Pancreas (tissue), 10 donors: Measurements from ENCODE around the gene XBP1. TPM values are rescaled to one million over a fixed set of nuclear protein-coding genes. Genes with fewer than 3 reads are reported as not detected.

Experiments
- ATAC-seq, 4 donors: fragments of 200-7000 bp; cut with Tn5 transposase; one replicate each; pipeline versions ENCODE4 v1.8.0 to v1.9.1; 2020; ENCODE audit warnings: mild to moderate bottlenecking in 4 of 4, moderate library complexity in 4 of 4
- DNase-seq, 6 donors: peaks; one replicate each; pipeline ENCODE4 v3.0.0-alpha.2; 2020
- FAIRE-seq: peaks from 2 replicates; lab custom pipeline; 2012; peaks lifted over from hg19 to GRCh38; lab: Jason Lieb, UNC
- H3K27ac ChIP-seq, 4 donors: fragments of 200-600 bp; sonication (generic); 1 replicate in 3 of 4; 2 replicates in 1 of 4; pipeline versions ENCODE4 v1.5.0 to v1.8.0; 2020
- H3K27me3 ChIP-seq, 4 donors: fragments of 200-600 bp; one replicate each; pipeline ENCODE4 v1.8.0; 2021
- H3K36me3 ChIP-seq, 3 donors: fragments of 200-600 bp; sonication (generic) in 1 of 3; one replicate each; pipeline versions ENCODE4 v1.5.0 to v1.8.0; 2020 to 2021
- H3K4me1 ChIP-seq, 3 donors: fragments of 200-600 bp; one replicate each; pipeline ENCODE4 v1.8.0; 2021
- H3K4me3 ChIP-seq, 4 donors: fragments of 200-600 bp; sonication (generic) in 2 of 4; one replicate each; pipeline versions ENCODE4 v1.5.0 to v1.8.0; 2020 to 2021
- H3K9me3 ChIP-seq, 4 donors: fragments of 200-600 bp; one replicate each; pipeline ENCODE4 v1.8.0; 2021
- CTCF ChIP-seq, 4 donors: fragments of 200-600 bp; sonication (generic) in 3 of 4; IDR thresholded peaks; one replicate each; pipeline versions ENCODE4 v1.5.0 to v1.8.0; 2021; ENCODE audit warnings: antibody characterized with exemption in 4 of 4
- WGBS, 2 donors: extraction: QIAGEN DNeasy Blood & Tissue Kit; methylation state at CpG; one replicate each; pipeline ENCODE4 v1.1.7; 2013; 5-methylcytosine and 5-hydroxymethylcytosine counted together
- intact Hi-C, 3 donors: fragments of 100-400 bp; cut with DNase I; formaldehyde crosslinking; loops; one replicate each; pipeline versions ENCODE4 v1.11.1 to v1.14.2; 2022
- polyA plus RNA-seq, 2 donors: library from polyadenylated mRNA; stranded (reverse); fragments of 200-250 nt; gene quantifications; one replicate each; pipeline ENCODE4 v1.2.3, GENCODE V29; 2013
- total RNA-seq, 6 donors: library from RNA; stranded (reverse); fragmentation: NEBNext Ultra II Directional in 4 of 6; extraction: Animal tissue kit (Norgen Biotek cat#: 25700) in 4 of 6; gene quantifications; one replicate each; pipeline versions ENCODE4 v1.2.1 to v1.2.4, GENCODE V29; 2021 to 2023
- donor health status: healthy with polysubstance abuse.
- donor health status: DM: no; HTN: no; CAD: no; lungs with moderate emphysema.
- donor health status: DM: no; HTN: no; CAD: no.
- donor health status: control.
- donor health status: control.
- donor health status: Bipolar disorder and iron deficiency.
- donor health status: DM: yes; HTN: yes; CAD: no.
- donor health status: DM: no; HTN: no; CAD: no.
- donor health status: DM: no; HTN: no; CAD: no.
- donor health status: DM: yes; HTN: yes; CAD: no.

The XBP1 gene
- total and polyA plus RNA-seq, 8 donors = 178 to 974 (median 685) TPM

GRCh38 chr22:28817919-28818859 lies 17.8 kb upstream of the XBP1 start:
- peak; percentile 80 to 97 (median 92) for DNase-seq
- Histone ChIP-seq H3K4me3 (no peak overlapping the region), H3K9me3 (no peaks in the 10 kb centered on the region), H3K27ac (peak overlapping the region; percentile 83 to 89 (median 86)), H3K27me3 (no peaks in the 10 kb centered on the region), H3K4me1 (peaks cover 49 to 87% (median 82%) of the 10 kb centered on the region in 3 donors), H3K36me3 (no peaks in the 10 kb centered on the region)
- intact Hi-C loops = no loop called here
- ATAC-seq = peak; percentile 54 to 77 (median 74)
- no peak for FAIRE-seq
- no peak for TF ChIP-seq CTCF (IDR thresholded peaks at IDR 0.05)
- 32 to 42% methylated on average over 14 of the region's 14 CpGs for whole genome bisulfite sequencing, 2 donors

- ATAC-seq (no peak), DNase-seq (no peak), FAIRE-seq (no peak)
- Histone ChIP-seq H3K27ac (peak overlapping the region; percentile 83 to 89 (median 86)), H3K4me3 (no peak overlapping the region), H3K36me3 (no peaks in the 10 kb centered on the region), H3K4me1 (peaks cover 53 to 88% (median 86%) of the 10 kb centered on the region in 3 donors), H3K9me3 (no peaks in the 10 kb centered on the region), H3K27me3 (no peaks in the 10 kb centered on the region)
- no peak for TF ChIP-seq CTCF (IDR thresholded peaks at IDR 0.05)
- WGBS, 2 donors = 70 to 74% methylated on average over 2 of the region's 2 CpGs
- intact Hi-C loops = no loop called here
These were observed 16.7 kb upstream of the XBP1 start for GRCh38 chr22:28817064-28817463.

GRCh38 chr22:28815729-28816128 lies 15.4 kb upstream of the XBP1 start:
- Histone ChIP-seq H3K4me1 (peaks cover 48 to 88% (median 86%) of the 10 kb centered on the region in 3 donors), H3K36me3 (no peaks in the 10 kb centered on the region), H3K4me3 (no peak overlapping the region), H3K27ac (peak overlapping the region; percentile 23 to 89 (median 66)), H3K9me3 (no peaks in the 10 kb centered on the region), H3K27me3 (no peaks in the 10 kb centered on the region)
- intact Hi-C loops = no loop called here
- TF ChIP-seq CTCF (IDR thresholded peaks at IDR 0.05) = no peak
- WGBS, 2 donors = 60 to 61% methylated on average over 6 of the region's 6 CpGs
- no peak for DNase-seq
- ATAC-seq = no peak
- FAIRE-seq = no peak

GRCh38 chr22:28815111-28815510 lies 14.7 kb upstream of the XBP1 start:
- FAIRE-seq (no peak), DNase-seq (no peak), ATAC-seq (no peak)
- Histone ChIP-seq H3K27ac (peak overlapping the region; percentile 45 to 89 (median 66)), H3K27me3 (no peaks in the 10 kb centered on the region), H3K4me1 (peaks cover 42 to 87% (median 83%) of the 10 kb centered on the region in 3 donors), H3K4me3 (no peak overlapping the region), H3K9me3 (no peaks in the 10 kb centered on the region), H3K36me3 (no peaks in the 10 kb centered on the region)
- WGBS, 2 donors = 57 to 58% methylated on average over 6 of the region's 6 CpGs
- no peak for TF ChIP-seq CTCF (IDR thresholded peaks at IDR 0.05)
- intact Hi-C loops = no loop called here
